Renal cortex interstitium (tissue), 15 donors: Measurements from ENCODE around the gene HPS5. TPM values are rescaled to one million over a fixed set of nuclear protein-coding genes. Genes with fewer than 3 reads are reported as not detected.

Experiments used
- DNase-seq, 11 donors: peaks; one replicate each; pipeline ENCODE4 v3.0.0-alpha.2; 2013; ENCODE audit warnings: low read depth in 9 of 11, low spot score in 4 of 11; ENCODE audit errors: extremely low read depth in 1 of 11
- long read RNA-seq, 16 experiments: transcript quantifications; one replicate each; lab custom pipeline, GENCODE V29; 2026
- polyA plus RNA-seq, 3 donors: library from polyadenylated mRNA; unstranded; fragments of 120-200 nt; gene quantifications; one replicate each; pipeline ENCODE4 v1.2.1, GENCODE V29; 2013; ENCODE audit not compliant: insufficient read length in 3 of 3

The HPS5 gene, protein sequence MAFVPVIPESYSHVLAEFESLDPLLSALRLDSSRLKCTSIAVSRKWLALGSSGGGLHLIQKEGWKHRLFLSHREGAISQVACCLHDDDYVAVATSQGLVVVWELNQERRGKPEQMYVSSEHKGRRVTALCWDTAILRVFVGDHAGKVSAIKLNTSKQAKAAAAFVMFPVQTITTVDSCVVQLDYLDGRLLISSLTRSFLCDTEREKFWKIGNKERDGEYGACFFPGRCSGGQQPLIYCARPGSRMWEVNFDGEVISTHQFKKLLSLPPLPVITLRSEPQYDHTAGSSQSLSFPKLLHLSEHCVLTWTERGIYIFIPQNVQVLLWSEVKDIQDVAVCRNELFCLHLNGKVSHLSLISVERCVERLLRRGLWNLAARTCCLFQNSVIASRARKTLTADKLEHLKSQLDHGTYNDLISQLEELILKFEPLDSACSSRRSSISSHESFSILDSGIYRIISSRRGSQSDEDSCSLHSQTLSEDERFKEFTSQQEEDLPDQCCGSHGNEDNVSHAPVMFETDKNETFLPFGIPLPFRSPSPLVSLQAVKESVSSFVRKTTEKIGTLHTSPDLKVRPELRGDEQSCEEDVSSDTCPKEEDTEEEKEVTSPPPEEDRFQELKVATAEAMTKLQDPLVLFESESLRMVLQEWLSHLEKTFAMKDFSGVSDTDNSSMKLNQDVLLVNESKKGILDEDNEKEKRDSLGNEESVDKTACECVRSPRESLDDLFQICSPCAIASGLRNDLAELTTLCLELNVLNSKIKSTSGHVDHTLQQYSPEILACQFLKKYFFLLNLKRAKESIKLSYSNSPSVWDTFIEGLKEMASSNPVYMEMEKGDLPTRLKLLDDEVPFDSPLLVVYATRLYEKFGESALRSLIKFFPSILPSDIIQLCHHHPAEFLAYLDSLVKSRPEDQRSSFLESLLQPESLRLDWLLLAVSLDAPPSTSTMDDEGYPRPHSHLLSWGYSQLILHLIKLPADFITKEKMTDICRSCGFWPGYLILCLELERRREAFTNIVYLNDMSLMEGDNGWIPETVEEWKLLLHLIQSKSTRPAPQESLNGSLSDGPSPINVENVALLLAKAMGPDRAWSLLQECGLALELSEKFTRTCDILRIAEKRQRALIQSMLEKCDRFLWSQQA
- polyA plus RNA-seq: 10 to 100 TPM; 22.6 to 24.6 (median 22.8) TPM
- long read RNA-seq, donor 1, full-length matches to known transcripts: 2 of 2 reads
- long read RNA-seq, donor 1, partial matches to known transcripts: 0 of 2 reads
- long read RNA-seq, donor 1, other reads (novel, unspliced or antisense): 0 of 2 reads
- long read RNA-seq, donor 2: 0 reads
- long read RNA-seq, donor 3, full-length matches to known transcripts: 3 of 3 reads
- long read RNA-seq, donor 3, partial matches to known transcripts: 0 of 3 reads
- long read RNA-seq, donor 3, other reads (novel, unspliced or antisense): 0 of 3 reads
- long read RNA-seq, donor 4, full-length matches to known transcripts: 2 of 2 reads
- long read RNA-seq, donor 4, partial matches to known transcripts: 0 of 2 reads
- long read RNA-seq, donor 4, other reads (novel, unspliced or antisense): 0 of 2 reads
- long read RNA-seq, donor 5: 0 reads
- long read RNA-seq, donor 6, partial matches to known transcripts: 0 of 1 reads
- long read RNA-seq, donor 6, other reads (novel, unspliced or antisense): 0 of 1 reads
- long read RNA-seq, donor 7, full-length matches to known transcripts: 1 of 1 reads
- long read RNA-seq, donor 7, partial matches to known transcripts: 0 of 1 reads
- long read RNA-seq, donor 7, other reads (novel, unspliced or antisense): 0 of 1 reads
- long read RNA-seq, donor 8, full-length matches to known transcripts: 1 of 1 reads
- long read RNA-seq, donor 8, partial matches to known transcripts: 0 of 1 reads
- long read RNA-seq, donor 8, other reads (novel, unspliced or antisense): 0 of 1 reads
- long read RNA-seq, donor 9, full-length matches to known transcripts: 2 of 8 reads
- long read RNA-seq, donor 9, partial matches to known transcripts: 6 of 8 reads
- long read RNA-seq, donor 9, other reads (novel, unspliced or antisense): 0 of 8 reads
- long read RNA-seq, donor 10: 0 reads
- long read RNA-seq, donor 11, full-length matches to known transcripts: 1 of 1 reads
- long read RNA-seq, donor 11, partial matches to known transcripts: 0 of 1 reads
- long read RNA-seq, donor 11, other reads (novel, unspliced or antisense): 0 of 1 reads
- long read RNA-seq, donor 12: 0 reads
- long read RNA-seq, donor 13: 0 reads
- long read RNA-seq, donor 14, full-length matches to known transcripts: 2 of 2 reads
- long read RNA-seq, donor 14, partial matches to known transcripts: 0 of 2 reads
- long read RNA-seq, donor 14, other reads (novel, unspliced or antisense): 0 of 2 reads
- long read RNA-seq, donor 15: 0 reads
- long read RNA-seq, donor 16, full-length matches to known transcripts: 3 of 8 reads
- long read RNA-seq, donor 16, partial matches to known transcripts: 5 of 8 reads
- long read RNA-seq, donor 16, other reads (novel, unspliced or antisense): 0 of 8 reads

DNA sequence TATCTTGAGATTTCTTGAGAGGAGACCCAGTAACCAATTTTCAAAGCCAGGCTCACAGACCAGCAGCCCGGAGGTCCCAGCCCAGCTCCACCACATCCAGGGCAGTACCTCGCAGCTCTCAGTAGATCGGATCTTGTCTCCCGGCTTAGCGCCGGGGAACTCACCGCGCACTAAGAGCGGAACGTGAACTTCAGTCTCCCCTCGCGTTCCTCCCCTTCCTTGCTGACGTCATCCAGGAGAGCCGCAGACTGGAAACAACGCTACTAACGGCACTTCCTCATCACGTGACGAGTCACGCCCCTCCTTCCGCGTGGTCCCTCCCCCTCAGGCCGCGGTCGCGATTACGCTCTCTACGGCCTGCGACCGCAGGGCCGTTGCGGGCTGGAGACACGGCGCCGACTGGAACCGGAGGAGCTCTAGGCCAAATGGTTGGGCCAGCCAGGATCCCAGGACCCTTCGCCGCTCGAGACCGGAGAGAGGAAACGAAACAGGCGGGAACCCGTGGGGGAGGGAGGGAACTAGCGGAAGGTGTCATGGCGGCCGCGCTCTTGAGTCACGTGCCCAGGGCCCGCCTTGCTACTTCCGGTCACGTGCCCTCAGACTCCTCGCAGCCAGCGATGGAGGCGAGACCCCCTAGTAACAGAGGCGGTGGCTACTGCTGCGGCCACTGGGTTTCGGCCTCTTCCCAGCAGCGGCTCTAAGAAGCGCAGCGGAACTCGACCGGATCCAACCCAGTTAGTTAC lies at the start of gene HPS5, which contains the start of gene GTF2H1:
HPS5 (minus strand) TSS at position 172 of the 743 bp plus-strand sequence. CDS start 4,282 bp downstream, outside the sequence.
GTF2H1 (plus strand) TSS at position 599 of the 743 bp plus-strand sequence. CDS start 10,508 bp downstream, outside the sequence.
- peak; percentile 94 to 98 (median 97) for DNase-seq

DNA sequence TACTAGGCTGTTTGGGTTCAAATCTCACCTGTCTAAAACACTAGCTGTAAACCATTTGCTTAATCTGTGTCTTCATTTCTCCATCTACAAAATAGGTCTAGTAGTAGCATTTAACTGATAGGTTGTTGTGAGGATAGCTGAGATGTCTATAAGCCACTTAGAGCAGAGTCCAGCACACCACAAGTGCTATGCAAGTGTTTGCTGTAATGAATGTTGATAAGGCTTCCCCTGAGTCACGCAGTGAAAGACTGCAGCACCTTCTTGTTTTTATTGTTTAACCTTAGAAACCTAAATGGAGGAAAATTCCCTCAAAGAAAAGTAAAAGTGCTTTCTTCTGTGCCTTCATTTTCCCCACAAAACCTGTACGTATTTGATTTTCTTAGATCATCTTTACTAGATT lies 49.3 kb upstream of the HPS5 start:
- no peak for DNase-seq

DNA sequence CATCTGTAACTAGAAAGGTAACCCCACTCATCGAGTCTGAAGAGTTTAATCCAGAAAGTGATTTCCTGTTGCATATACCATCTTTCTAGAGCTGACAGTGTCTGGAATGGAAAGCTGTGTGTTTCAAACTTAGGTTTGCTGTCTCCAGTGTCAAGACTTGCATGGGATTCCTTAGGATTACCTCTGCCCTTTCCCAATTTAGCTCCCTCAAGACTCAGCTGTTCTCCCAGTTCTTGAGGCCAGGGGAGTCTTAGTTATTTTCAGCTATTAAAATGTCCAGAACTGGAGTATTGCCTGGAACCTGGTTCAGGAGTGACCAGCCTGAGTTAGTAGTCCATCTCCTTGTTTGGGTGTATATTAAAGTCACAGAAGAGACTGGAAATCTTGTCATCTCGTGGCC lies 47.5 kb upstream of the HPS5 start:
- no peak for DNase-seq

DNA sequence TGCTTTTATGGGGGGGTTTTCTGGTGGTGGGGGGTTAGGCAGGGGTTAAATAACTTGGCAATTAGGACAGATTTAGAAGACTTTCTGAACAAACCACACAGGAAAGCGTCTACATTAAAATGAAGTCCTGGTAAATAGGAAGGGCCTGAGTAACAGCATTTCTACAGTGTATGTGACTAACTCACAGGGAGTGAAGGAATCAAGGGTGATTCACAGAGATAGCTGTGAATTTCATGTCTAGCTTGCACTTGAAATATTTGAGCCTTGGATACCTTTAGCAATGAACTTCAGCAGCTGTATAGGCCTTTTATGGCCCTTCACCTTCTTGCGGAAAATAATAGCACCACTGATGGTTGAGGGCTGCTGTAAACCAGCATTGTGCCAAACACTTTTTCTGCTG lies 46.3 kb upstream of the HPS5 start:
- no peak for DNase-seq

DNA sequence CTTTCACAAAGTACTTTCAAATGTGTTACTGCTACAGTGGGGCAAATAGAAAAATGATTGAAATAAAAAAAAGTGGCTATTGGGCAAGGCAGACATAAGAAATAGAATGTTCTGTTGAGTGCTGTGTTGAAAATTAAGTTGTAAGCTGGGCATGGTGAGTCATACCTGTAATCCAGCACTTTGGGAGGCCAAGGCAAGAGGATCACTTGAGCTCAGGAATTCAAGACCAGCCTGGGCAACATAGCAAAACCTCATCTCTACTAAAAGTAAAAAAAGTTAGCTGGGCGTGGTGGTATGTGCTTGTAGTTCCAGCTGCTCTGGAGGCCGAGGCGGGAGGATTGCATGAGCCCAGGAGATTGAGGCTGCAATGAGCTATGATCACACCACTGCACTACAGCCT lies 45.5 kb upstream of the HPS5 start:
- no peak for DNase-seq

DNA sequence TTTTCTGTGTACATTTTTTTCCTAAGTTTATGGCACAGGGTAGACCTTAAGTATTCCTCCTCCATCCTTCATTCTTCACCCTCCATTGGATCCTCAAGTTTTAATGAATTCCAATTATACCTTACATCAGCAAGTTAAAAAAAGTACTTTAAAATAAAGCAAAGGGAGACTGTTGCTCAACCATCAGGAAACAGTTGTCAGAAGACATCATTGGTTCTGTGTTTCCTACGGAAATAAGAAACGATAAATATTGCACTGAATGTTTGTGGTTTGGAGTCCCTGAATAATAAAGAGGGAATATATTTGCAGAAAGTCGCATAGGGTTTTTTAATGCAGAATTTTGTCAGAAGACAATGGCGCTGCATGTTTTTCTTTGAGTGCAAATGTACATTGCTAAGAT lies 44.3 kb upstream of the HPS5 start:
- DNase-seq: no peak

DNA sequence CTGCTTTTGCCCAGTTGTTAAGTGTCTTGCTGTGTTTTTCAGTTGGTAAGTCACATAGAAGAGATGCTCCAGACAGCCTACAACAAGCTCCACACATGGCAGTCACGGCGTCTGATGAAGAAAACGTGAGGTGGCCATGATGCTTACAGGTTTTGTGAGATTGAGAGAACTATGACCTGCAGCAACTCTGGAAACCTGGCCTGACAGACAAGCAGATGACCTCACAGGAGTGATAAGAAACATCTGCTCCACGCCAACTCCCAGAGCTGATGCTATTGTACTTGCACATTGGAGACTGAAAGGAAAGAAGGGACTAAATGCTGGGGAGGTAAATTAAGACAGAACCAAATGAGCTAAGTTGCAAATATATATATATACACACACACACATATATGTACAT lies 43.8 kb upstream of the HPS5 start:
- DNase-seq: no peak

DNA sequence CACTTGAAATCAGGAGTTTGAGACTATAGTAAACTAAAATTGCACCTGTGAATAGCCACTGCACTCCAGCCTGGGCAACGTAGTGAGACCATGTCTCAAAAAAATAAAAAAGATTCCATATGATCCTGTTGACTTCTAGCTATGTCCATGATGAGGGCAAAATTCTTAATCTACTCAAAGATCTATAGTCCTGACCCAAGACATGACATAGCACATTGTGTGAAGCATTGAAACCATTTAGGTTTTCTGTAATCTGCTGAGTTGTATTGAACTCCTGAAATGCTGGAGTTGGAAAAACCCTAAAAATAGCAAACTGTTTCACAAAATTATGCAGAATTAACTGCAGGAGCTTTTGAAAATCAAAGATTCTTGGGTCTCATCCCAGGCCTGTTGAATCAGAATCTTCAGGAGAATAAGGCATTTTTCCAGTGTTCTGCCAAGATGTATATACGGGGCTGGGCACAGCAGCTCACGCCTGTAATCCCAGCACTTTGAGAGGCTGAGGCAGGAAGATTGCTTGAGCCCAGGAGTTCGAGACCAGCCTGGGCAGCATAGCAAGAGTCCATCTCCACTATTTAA lies 42.6 kb upstream of the HPS5 start:
- DNase-seq: no peak

DNA sequence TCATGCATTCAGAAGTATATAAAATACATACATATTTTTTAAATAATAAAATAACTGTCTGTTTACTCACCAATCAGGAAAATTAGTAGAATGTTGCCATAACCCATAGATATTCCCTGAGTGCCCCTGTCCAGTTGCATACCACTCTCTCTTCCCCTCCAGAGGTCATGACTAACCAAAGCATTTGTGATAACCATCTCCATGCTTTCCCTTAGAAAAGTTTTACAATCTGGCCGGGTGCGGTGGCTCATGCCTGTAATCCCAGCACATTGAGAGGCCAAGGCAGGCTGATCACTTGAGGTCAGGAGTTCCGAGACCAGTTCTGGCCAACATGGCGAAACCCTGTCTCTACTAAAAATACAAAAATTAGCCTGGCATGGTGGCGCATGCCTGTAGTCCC lies 39.2 kb upstream of the HPS5 start:
- DNase-seq: no peak

DNA sequence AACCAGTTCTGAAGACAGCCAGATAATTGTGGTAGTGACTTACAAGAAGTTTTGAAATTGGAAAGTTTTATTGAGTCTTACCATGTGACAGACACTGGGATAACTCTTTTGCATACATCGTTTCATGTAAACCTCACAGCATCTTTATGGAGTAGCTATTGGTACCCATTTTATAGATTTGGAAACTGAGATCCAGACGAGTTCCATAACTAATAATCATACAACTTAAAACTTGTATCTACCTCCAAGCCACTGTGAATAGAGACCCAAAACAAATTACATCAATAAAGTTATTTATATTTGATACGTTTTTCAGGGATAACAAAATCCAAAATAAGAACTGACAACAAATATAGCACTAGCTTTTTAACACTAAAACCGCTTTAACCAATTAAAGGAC lies 36.7 kb upstream of the HPS5 start:
- DNase-seq: no peak

DNA sequence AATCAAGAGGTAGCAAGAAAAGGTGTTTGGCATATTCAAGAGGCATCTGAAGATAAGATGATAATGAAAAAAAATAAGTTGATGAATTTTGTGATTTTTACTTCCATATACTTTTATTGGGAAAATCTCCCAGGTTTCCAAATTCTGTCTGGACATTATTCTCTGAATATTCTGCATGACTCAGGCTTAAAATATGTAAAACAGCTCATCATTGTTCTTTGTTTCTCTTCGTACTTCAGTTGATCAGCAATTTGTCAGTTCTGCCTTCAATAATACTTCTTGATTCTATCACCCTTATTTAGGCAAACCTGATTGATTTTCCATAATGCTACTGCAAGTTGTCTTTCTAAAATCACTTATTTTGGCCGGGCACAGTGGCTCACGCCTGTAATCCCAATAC lies 30.6 kb upstream of the HPS5 start:
- no peak for DNase-seq

DNA sequence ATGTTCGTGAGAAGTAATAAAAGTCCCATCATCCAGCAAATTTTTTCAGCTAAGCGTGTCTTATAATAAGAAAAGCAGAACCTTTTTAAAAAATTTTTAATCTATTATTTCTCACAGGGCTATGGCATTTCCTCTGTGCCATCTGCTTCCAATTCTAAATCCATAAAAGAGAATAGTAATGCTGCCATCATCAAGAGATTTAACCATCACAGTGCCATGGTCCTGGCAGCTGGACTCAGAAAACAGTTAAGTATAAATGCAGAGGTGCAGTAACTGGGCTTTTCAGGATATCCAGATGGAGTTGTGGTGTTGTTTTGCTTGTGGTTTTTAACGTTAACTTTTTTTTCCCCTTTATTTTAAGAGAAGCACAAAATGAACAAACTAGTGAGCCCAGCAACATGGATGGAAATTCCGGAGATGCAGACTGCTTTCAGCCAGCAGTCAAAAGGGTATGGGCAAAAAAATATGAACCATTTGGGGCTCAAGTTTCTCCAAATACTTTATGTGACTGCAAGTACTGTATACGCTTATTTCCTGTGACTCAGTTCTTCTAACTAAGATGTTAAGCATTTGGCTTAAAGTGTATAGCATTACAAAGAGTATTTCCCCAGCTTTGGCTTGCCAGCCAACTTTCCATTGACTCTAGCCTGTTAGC lies 25.7 kb upstream of the HPS5 start:
- no peak for DNase-seq

DNA sequence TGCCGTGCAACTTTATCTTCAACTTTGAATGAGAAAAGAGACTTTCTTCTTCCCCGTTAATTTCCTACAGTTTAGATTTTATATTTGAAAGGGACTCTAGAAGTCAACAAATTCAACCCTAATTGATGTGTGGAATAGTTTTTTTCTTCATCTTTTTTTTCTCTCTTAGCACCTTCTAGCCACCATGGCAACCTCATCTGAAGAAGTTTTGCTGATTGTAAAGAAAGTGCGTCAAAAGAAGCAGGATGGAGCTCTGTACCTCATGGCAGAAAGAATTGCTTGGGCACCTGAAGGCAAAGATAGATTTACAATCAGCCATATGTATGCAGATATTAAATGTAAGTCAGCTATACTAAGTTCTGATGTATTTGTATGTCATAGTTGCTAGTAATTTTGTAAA lies 11.0 kb upstream of the HPS5 start:
- DNase-seq: no peak

DNA sequence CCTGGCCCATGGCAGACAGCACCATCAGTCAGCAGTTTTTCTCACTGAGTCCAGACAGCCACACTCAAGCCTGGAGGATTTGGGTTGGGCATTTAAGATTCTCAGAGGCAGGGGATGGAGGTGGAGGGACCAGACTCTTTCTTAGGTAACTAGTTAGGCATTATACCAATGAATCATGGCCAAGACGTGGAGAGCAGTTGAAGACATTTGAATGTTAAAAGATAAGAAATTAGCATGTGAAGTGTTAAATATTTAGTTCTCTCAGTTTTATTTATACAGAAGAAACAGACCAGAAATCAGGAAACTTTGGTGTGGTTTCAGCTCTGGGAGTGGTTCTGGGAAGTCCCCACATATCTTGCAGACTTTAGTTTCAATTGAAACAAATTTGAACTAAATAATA lies 10.4 kb upstream of the HPS5 start:
- no peak for DNase-seq

DNA sequence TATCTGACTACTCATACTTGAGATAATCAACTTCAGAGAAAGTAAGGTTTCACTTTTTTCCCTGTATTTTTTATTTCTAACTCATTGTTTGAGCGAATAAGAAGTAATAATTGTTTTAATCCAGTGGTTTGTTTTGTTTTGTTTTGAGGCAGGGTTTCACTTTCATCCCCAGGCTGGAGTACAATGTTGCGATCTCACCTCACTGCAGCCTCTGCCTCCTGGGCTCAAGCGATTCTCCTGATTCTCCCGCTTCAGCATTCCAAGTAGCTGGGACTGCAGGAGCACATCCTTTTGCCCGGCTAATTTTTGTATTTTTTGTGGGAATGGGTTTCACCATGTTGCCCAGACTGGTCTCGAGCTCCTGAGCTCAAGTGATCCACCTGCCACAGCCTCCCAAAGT lies 9.0 kb upstream of the HPS5 start:
- no peak for DNase-seq
